Activated CD4-positive, alpha-beta T cell treated with anti-CD3 and anti-CD28 coated beads, Interleukin-2, Interleukin-6, amounts not matched to agents 100 ng/mL and 50 ng/mL, durations not matched to agents 16 hours and 8 hours (primary cell): Measurements from ENCODE around the gene TMEM169.

Source experiments
- DNase-seq: peaks from one replicate; pipeline ENCODE4 v3.0.0-alpha.2; 2020

Gene TMEM169, protein sequence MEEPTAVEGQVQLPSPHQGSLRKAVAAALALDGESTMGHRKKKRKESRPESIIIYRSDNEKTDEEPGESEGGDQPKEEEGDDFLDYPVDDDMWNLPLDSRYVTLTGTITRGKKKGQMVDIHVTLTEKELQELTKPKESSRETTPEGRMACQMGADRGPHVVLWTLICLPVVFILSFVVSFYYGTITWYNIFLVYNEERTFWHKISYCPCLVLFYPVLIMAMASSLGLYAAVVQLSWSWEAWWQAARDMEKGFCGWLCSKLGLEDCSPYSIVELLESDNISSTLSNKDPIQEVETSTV

GRCh38 chr2:216081487-216082116 lies at the start of gene TMEM169, which contains the start of gene PECR:
Gene TMEM169, plus strand, starts transcription at chr2:216081919. Its CDS starts 14,045 bp downstream, at chr2:216095964.
Gene PECR, minus strand, starts transcription at chr2:216081809. Its CDS starts 68 bp downstream, at chr2:216081741.
- DNase-seq, result peak; percentile 83

- DNase-seq, result peak; percentile 75
Observed at GRCh38 chr2:216031960-216032689, 49.6 kb upstream of the TMEM169 start.

GRCh38 chr2:216033403-216033802 lies 48.3 kb upstream of the TMEM169 start:
- DNase-seq, result no peak

GRCh38 chr2:216034065-216034464 lies 47.7 kb upstream of the TMEM169 start:
- peak; percentile 89 for DNase-seq

- no peak for DNase-seq
Observed at GRCh38 chr2:216039918-216040317, 41.8 kb upstream of the TMEM169 start.

- DNase-seq, result no peak
Observed at GRCh38 chr2:216041438-216041837, 40.3 kb upstream of the TMEM169 start.

GRCh38 chr2:216043949-216044348 lies 37.8 kb upstream of the TMEM169 start:
- no peak for DNase-seq

- DNase-seq, result peak; percentile 56
Observed at GRCh38 chr2:216044883-216045486, 36.7 kb upstream of the TMEM169 start.

- no peak for DNase-seq
Observed at GRCh38 chr2:216047397-216047796, 34.3 kb upstream of the TMEM169 start.

- DNase-seq, result no peak
Observed at GRCh38 chr2:216049452-216049851, 32.3 kb upstream of the TMEM169 start.

GRCh38 chr2:216051350-216051749 lies 30.4 kb upstream of the TMEM169 start:
- no peak for DNase-seq

DNA sequence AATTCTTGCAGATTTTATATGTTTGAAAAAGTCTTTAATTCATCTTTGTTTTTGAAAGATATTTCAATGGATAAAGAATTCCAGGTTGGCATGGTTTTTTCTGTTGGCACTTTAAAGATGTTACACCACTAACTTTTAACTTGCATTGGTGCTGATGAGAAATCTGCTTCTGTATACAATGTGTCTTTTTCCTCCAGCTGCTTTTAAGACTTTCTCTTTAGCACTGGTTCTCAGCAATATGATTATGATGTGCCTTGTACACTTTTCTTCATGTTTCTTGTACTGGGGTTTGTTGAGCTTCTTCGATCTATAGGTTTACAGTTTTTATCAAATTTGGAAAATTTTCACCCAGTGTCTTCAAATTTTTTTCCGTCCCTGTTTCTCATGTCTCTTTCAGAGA lies 29.3 kb upstream of the TMEM169 start:
- no peak for DNase-seq

- no peak for DNase-seq
Observed at GRCh38 chr2:216055680-216056079, 26.0 kb upstream of the TMEM169 start.

GRCh38 chr2:216056739-216057138 lies 25.0 kb upstream of the TMEM169 start:
- no peak for DNase-seq

- peak; percentile 74 for DNase-seq
Observed at GRCh38 chr2:216057688-216058193, 24.0 kb upstream of the TMEM169 start.

- DNase-seq, result no peak
Observed at GRCh38 chr2:216059233-216059834, 22.4 kb upstream of the TMEM169 start.

DNA sequence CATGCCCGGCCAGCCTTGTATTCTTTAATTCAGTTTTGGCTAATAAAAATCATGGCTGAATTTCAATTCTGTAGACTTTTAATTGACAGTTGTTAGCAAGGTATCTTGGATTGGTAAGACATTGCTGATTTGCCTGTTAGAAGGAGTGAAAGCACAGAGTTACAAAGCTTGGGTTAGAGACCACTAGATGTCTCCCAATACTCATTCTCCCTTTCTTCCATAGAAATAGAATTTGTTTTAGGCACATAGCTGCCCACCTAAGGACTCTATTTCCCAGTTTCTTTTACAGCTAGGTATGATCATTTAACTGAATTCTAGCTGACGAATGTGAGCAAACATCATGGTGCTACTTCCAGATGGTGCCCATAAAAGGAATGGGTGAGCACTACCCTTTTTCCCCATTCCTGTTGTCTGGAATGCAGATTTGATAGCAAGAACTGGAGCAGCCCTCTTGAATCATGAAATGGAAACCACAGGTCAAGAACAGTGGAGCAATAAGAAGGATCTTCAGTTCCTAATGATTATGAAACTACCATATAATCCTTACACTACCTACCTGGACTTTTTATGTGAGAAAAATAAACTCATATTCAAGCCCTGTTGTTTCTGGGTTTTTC lies 17.6 kb upstream of the TMEM169 start:
- DNase-seq, result no peak

DNA sequence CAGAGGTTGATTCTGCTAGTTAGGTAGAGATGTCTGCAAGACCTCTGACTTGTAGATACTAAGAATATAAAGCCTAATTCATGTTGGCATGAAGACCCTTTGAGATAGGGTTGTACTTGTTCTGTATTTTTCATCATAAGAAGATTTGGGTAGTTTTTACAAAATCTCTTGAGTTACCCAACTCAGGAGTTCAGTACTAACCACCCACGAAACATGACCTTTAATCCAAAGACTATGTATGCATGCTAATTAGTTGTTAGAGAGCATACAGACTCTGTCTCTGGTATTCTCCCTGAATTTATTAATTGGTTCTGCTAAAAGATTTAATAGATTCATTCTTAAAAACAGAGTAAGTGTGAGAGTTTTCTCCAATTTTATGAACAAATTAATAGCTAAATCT lies 17.1 kb upstream of the TMEM169 start:
- DNase-seq, result no peak

DNA sequence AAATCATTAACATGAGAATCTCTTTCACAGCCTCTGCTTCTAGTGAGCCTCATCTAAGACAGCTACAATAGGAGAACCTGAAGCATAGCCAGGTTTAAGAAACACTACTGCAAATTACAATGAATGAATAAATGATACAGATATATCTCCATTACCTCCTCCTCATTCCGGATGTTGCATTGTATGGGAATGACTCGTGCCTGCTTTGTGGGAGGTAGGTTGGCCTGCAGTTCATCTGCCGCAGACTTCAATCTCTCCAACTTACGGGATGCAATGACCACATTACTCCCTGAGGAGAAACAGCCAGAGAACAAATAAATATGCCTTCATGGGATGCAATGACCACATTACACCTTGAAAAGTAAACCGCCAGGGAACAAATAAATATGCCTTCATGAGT lies 15.5 kb upstream of the TMEM169 start:
- DNase-seq, result no peak

DNA sequence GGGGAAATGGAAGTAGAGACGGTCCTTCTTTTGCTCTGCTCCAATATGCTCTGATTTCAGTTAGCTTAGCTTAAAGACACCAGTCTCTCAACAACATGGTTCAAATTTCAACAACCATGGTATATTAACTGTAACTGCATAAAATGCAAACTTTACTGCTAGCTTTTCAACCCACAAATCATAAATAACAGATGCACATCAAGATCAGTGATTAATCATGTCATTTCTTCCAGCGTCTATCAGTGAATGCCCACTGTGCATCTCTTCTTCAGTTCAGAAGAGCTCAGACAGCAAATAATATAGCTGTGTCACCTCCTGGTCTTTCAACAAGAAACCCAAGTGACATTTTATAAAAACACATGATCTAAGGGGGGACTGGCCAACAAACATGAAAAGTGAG lies 12.7 kb upstream of the TMEM169 start:
- no peak for DNase-seq

DNA sequence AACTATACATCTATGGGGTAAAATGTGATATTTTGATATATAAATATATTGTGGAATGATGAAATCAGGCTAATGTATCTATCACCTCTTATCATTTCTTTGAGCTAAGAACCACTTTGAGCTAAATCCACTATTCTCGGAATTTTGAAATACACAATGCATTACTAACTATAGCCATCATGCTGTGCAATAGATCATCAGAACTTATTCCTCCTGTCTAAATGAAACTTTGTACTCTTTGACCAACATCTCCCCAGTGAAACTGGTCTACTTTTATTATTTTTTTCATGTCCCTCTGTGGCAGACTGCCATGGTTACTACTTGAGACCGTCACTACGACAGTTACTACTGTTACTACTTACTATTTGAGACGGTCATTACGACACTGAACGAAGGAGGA lies 11.5 kb upstream of the TMEM169 start:
- no peak for DNase-seq

GRCh38 chr2:216071111-216071851 lies 10.4 kb upstream of the TMEM169 start:
- no peak for DNase-seq
